Measurements from ENCODE around the gene TACR1. TPM values are rescaled to one million over a fixed set of nuclear protein-coding genes. Genes with fewer than 3 reads are reported as not detected.

The TACR1 gene
- total and polyA plus RNA-seq, 2 experiments from 2014 or later = 3.5 to 7.3 TPM

DNA sequence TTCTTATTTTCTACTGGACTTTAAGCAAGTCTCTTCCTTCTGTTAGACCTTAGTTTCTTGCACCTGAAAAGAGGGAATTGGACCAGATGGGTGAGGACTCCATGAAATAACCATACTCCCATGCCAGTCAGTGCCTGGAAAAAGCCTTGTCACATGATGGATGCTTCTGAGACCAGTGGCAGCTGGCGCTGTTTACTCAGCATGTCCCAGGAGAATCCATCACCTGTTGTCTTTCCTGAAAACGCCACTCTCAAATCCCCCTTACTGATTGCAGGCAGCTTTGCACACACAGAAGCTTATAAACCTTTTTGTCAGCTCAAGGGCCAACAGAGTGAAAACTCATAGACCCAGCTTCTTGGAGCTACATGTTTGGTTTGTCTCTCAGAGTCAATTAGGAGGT, 123.2 kb downstream of the TACR1 start:
- H3K27ac ChIP-seq (ENCODE audit: low read depth) = no peak overlapping the region
- H2AFZ ChIP-seq = no peak overlapping the region
- H3F3A ChIP-seq (replicated peaks; ENCODE audit: low read depth) = no peaks in the 10 kb centered on the region
- no peaks in the 10 kb centered on the region; the same call in 2 of the 3 replicates for H3K9me3 Mint-ChIP-seq
- H3K36me3 ChIP-seq (ENCODE audit: insufficient read depth) = no peaks in the 10 kb centered on the region
- H3K9me2 ChIP-seq (ENCODE audit: insufficient read depth) = no peaks in the 10 kb centered on the region; the same call in 1 of the 2 replicates
- peaks cover 18% of the 10 kb centered on the region for H3K4me1 Mint-ChIP-seq
- H3K4me2 ChIP-seq = no peak overlapping the region
- no peak overlapping the region for H3K4me3 Mint-ChIP-seq
- ATAC-seq = no peak
- TF ChIP-seq STAT1 (IDR thresholded peaks at IDR 0.05; ENCODE audit: unreplicated experiment) (no peak), ZNF331 (CRISPR knock-in tag; IDR thresholded peaks at IDR 0.05; ENCODE audit: low read depth) (no peak), REST (IDR thresholded peaks at IDR 0.05; ENCODE audit: unreplicated experiment) (no peak), ZNF114 (CRISPR knock-in tag; IDR thresholded peaks at IDR 0.05) (no peak), JUNB (IDR thresholded peaks at IDR 0.05; ENCODE audit: unreplicated experiment) (no peak), EZH2phosphoT487 (IDR thresholded peaks at IDR 0.05; ENCODE audit: unreplicated experiment) (no peak), CREB1 (CRISPR knock-in tag; IDR thresholded peaks at IDR 0.05; ENCODE audit: low read depth) (no peak), NANOG (IDR thresholded peaks at IDR 0.05; ENCODE audit: borderline replicate concordance) (no peak), EZH2 (IDR thresholded peaks at IDR 0.05; ENCODE audit: low read depth, unreplicated experiment) (no peak), ZNF462 (CRISPR knock-in tag; IDR thresholded peaks at IDR 0.05) (no peak)
- TF ChIP-seq, protein P1, sequence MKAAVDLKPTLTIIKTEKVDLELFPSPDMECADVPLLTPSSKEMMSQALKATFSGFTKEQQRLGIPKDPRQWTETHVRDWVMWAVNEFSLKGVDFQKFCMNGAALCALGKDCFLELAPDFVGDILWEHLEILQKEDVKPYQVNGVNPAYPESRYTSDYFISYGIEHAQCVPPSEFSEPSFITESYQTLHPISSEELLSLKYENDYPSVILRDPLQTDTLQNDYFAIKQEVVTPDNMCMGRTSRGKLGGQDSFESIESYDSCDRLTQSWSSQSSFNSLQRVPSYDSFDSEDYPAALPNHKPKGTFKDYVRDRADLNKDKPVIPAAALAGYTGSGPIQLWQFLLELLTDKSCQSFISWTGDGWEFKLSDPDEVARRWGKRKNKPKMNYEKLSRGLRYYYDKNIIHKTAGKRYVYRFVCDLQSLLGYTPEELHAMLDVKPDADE (IDR thresholded peaks at IDR 0.05) = no peak
- TF ChIP-seq, protein P2, sequence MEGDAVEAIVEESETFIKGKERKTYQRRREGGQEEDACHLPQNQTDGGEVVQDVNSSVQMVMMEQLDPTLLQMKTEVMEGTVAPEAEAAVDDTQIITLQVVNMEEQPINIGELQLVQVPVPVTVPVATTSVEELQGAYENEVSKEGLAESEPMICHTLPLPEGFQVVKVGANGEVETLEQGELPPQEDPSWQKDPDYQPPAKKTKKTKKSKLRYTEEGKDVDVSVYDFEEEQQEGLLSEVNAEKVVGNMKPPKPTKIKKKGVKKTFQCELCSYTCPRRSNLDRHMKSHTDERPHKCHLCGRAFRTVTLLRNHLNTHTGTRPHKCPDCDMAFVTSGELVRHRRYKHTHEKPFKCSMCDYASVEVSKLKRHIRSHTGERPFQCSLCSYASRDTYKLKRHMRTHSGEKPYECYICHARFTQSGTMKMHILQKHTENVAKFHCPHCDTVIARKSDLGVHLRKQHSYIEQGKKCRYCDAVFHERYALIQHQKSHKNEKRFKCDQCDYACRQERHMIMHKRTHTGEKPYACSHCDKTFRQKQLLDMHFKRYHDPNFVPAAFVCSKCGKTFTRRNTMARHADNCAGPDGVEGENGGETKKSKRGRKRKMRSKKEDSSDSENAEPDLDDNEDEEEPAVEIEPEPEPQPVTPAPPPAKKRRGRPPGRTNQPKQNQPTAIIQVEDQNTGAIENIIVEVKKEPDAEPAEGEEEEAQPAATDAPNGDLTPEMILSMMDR (conservative IDR thresholded peaks at IDR 0.05; ENCODE audit: low read depth in 2 of 2) = no peak
- no peaks in the 10 kb centered on the region for H3K79me2 ChIP-seq (replicated peaks; ENCODE audit: insufficient read depth)
- no peak overlapping the region for H3K27ac Mint-ChIP-seq
- H3K27me3 Mint-ChIP-seq (ENCODE audit: insufficient read depth, low read depth, poor library complexity) = no peaks in the 10 kb centered on the region
- H3K4me3 ChIP-seq = no peak overlapping the region
- H3K36me3 Mint-ChIP-seq (ENCODE audit: low read depth) = no peaks in the 10 kb centered on the region
- no peak for DNase-seq (ENCODE audit: low spot score)
- peaks cover 18% of the 10 kb centered on the region for H3K4me1 ChIP-seq (ENCODE audit: insufficient read depth)
- H4K20me1 ChIP-seq (replicated peaks; ENCODE audit: insufficient read depth) = no peaks in the 10 kb centered on the region
- H3K27me3 ChIP-seq (ENCODE audit: insufficient read depth) = no peaks in the 10 kb centered on the region

Measured in GM23338 (cell line).